GM12878 (cell line): ENCODE measurements around the gene CUL5. TPM values are rescaled to one million over a fixed set of nuclear protein-coding genes. Genes with fewer than 3 reads are reported as not detected.
A peak's percentile ranks its signal among the peaks of the same experiment; 100 is the strongest.

Experiments used
- polyA plus RNA-seq, 11 experiments: library from polyadenylated mRNA; depleted of rRNA in 4 of 11; unstranded in 6 of 11; stranded (reverse) in 5 of 11; fragments of >200 nt; fragmentation: Nextera tagmentation in 4 of 11; fragmentation: Illumina TruSeq in 1 of 11; extraction: Ambion mirVana in 4 of 11; extraction: Trizol in 1 of 11; gene quantifications; 1 replicate in 1 of 11; 2 replicates in 10 of 11; pipeline versions ENCODE4 v1.2.1 to v1.2.3, GENCODE V29; 2011 to 2016; ENCODE audit warnings: inconsistent platforms in 2 of 11, missing spikeins in 2 of 11, low read depth in 1 of 11
- total RNA-seq, 4 experiments: library from RNA; depleted of rRNA in 3 of 4; stranded (reverse); fragments of >200 nt in 3 of 4; fragmentation: Illumina TruSeq in 1 of 4; extraction: Trizol in 1 of 4; gene quantifications; 2 replicates each; pipeline versions ENCODE4 v1.2.1 to v1.2.3, GENCODE V29; 2013 to 2021
- TF ChIP-seq, protein P1 (sequence below): fragments of 450-650 bp; IDR thresholded peaks from 2 replicates; pipeline ENCODE4 v1.6.1; 2017; ENCODE audit warnings: mild to moderate bottlenecking, moderate library complexity
- TF ChIP-seq, protein P2 (sequence below): fragments of 450-650 bp; IDR thresholded peaks from 2 replicates; pipeline ENCODE4 v1.6.1; 2017; ENCODE audit warnings: mild to moderate bottlenecking, moderate library complexity

The CUL5 gene
- total and polyA plus RNA-seq, 10 of the 15 experiments (the other 5 are each of a cell fraction or from before 2014, with no cell fraction given), result 9.1 to 37.6 (median 18.3) TPM

DNA sequence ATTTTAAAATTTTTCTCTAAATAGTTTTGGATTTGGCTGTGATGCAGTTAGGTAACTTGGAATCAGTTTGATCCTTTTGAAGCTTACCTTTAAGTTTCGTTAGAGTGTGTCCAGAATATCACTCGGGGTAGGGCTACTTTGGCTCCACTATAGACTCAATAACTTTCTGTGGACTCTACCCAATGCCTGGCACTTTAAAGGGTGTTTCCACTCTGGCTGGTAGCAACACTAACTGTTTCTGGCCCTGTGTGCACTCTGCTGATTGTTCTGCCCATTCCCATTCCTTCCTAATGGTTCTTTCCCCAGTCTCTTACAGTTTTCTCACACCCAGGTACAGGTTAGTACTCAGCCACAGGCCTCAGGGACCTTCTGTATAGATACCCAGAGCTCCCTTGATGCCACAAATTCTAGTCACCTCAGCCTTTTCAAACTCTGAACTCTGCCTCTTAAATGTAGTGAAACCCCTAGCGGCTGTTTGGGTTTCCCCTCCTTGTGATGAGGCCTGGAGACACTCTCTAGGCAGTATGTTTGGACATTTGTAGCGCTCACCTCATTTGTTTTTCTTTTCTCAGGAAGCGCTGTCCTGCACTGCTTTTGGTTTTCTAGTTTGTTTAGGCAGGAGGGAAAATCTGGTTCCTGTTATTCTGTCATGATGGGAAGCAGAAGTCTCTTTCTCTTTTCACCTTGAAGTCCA is 16.8 kb downstream of the CUL5 start (continued):
- TF ChIP-seq, protein P1, sequence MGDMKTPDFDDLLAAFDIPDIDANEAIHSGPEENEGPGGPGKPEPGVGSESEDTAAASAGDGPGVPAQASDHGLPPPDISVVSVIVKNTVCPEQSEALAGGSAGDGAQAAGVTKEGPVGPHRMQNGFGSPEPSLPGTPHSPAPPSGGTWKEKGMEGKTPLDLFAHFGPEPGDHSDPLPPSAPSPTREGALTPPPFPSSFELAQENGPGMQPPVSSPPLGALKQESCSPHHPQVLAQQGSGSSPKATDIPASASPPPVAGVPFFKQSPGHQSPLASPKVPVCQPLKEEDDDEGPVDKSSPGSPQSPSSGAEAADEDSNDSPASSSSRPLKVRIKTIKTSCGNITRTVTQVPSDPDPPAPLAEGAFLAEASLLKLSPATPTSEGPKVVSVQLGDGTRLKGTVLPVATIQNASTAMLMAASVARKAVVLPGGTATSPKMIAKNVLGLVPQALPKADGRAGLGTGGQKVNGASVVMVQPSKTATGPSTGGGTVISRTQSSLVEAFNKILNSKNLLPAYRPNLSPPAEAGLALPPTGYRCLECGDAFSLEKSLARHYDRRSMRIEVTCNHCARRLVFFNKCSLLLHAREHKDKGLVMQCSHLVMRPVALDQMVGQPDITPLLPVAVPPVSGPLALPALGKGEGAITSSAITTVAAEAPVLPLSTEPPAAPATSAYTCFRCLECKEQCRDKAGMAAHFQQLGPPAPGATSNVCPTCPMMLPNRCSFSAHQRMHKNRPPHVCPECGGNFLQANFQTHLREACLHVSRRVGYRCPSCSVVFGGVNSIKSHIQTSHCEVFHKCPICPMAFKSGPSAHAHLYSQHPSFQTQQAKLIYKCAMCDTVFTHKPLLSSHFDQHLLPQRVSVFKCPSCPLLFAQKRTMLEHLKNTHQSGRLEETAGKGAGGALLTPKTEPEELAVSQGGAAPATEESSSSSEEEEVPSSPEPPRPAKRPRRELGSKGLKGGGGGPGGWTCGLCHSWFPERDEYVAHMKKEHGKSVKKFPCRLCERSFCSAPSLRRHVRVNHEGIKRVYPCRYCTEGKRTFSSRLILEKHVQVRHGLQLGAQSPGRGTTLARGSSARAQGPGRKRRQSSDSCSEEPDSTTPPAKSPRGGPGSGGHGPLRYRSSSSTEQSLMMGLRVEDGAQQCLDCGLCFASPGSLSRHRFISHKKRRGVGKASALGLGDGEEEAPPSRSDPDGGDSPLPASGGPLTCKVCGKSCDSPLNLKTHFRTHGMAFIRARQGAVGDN, result peak; percentile 42; the same call in 1 of the 2 replicates
- TF ChIP-seq, protein P2, sequence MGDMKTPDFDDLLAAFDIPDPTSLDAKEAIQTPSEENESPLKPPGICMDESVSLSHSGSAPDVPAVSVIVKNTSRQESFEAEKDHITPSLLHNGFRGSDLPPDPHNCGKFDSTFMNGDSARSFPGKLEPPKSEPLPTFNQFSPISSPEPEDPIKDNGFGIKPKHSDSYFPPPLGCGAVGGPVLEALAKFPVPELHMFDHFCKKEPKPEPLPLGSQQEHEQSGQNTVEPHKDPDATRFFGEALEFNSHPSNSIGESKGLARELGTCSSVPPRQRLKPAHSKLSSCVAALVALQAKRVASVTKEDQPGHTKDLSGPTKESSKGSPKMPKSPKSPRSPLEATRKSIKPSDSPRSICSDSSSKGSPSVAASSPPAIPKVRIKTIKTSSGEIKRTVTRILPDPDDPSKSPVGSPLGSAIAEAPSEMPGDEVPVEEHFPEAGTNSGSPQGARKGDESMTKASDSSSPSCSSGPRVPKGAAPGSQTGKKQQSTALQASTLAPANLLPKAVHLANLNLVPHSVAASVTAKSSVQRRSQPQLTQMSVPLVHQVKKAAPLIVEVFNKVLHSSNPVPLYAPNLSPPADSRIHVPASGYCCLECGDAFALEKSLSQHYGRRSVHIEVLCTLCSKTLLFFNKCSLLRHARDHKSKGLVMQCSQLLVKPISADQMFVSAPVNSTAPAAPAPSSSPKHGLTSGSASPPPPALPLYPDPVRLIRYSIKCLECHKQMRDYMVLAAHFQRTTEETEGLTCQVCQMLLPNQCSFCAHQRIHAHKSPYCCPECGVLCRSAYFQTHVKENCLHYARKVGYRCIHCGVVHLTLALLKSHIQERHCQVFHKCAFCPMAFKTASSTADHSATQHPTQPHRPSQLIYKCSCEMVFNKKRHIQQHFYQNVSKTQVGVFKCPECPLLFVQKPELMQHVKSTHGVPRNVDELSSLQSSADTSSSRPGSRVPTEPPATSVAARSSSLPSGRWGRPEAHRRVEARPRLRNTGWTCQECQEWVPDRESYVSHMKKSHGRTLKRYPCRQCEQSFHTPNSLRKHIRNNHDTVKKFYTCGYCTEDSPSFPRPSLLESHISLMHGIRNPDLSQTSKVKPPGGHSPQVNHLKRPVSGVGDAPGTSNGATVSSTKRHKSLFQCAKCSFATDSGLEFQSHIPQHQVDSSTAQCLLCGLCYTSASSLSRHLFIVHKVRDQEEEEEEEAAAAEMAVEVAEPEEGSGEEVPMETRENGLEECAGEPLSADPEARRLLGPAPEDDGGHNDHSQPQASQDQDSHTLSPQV, result no peak
